NT2/D1 (cell line): ENCODE measurements around the gene OGN.

Experiments used
- YY1 ChIP-seq: IDR thresholded peaks from 2 replicates; pipeline ENCODE4 v1.6.1; 2011; ENCODE audit not compliant: insufficient read length, insufficient read depth
- ZNF274 ChIP-seq: IDR thresholded peaks from 2 replicates; pipeline ENCODE4 v1.6.1; 2011; ENCODE audit warnings: mild to moderate bottlenecking, low read depth, low read length

DNA sequence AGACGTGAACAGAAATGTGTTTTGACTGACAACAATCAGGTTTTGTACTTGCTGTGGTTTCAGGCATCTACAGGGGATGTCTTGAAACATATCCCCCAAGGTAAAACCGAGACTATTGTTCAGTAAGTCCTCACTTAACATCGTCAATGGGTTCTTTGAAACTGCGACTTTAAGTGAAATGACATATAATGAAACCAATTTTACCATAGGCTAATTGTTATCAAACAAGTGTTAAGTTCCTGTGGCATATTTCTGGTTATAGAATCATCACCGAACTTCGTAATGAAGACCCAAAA is 36.3 kb upstream of the OGN start:
- TF ChIP-seq YY1 = no peak
- TF ChIP-seq ZNF274 = no peak
